Peyer's patch (tissue), 4 donors: ENCODE measurements around the gene PIK3C2G.

ENCODE experiments used
- CTCF ChIP-seq, 6 experiments: fragments of 450-650 bp in 4 of 6; fragments of 200-600 bp in 2 of 6; sonication (generic) in 1 of 6; IDR thresholded peaks; one replicate each; pipeline ENCODE4 v1.5.1; 2017 to 2019; ENCODE audit warnings: antibody characterized with exemption in 6 of 6, mild to moderate bottlenecking in 3 of 6, moderate library complexity in 1 of 6
- POLR2A ChIP-seq, 2 donors: fragments of 450-650 bp; IDR thresholded peaks; one replicate each; pipeline ENCODE4 v1.5.1; 2017; ENCODE audit warnings: antibody characterized with exemption in 2 of 2, mild to moderate bottlenecking in 2 of 2, moderate library complexity in 2 of 2

- no peak for TF ChIP-seq CTCF (IDR thresholded peaks at IDR 0.05)
- no peak for TF ChIP-seq POLR2A (IDR thresholded peaks at IDR 0.05)
These were observed 97.6 kb downstream of the PIK3C2G start for GRCh38 chr12:18358930-18359329.
